Ascending aorta (tissue), 2 donors: ENCODE results near the gene NFATC3. TPM values are rescaled to one million over a fixed set of nuclear protein-coding genes. Genes with fewer than 3 reads are reported as not detected.

Experiments
- DNase-seq, 2 donors: peaks; one replicate each; pipeline ENCODE4 v3.0.0-alpha.2; 2019; ENCODE audit warnings: low spot score in 2 of 2
- H3K27ac ChIP-seq, 2 donors: fragments of 200-600 bp; sonication (generic); one replicate each; pipeline ENCODE4 v1.5.1; 2016 to 2017; ENCODE audit warnings: mild to moderate bottlenecking in 1 of 2
- H3K27me3 ChIP-seq: fragments of 200-600 bp; sonication (generic); one replicate; pipeline ENCODE4 v1.5.1; 2017
- H3K36me3 ChIP-seq, 2 donors: fragments of 200-600 bp; sonication (generic); one replicate each; pipeline ENCODE4 v1.5.1; 2016
- H3K4me1 ChIP-seq, 2 donors: fragments of 200-600 bp; sonication (generic); one replicate each; pipeline ENCODE4 v1.5.1; 2016 to 2017; ENCODE audit warnings: mild to moderate bottlenecking in 1 of 2
- H3K4me3 ChIP-seq, 2 donors: fragments of 200-600 bp; sonication (generic); one replicate each; pipeline ENCODE4 v1.5.1; 2016 to 2017; ENCODE audit warnings: mild to moderate bottlenecking in 1 of 2
- H3K9me3 ChIP-seq, 2 donors: fragments of 200-600 bp; sonication (generic); one replicate each; pipeline ENCODE4 v1.5.1; 2016
- intact Hi-C: fragments of 100-400 bp; cut with DNase I; formaldehyde crosslinking; loops from one replicate; pipeline ENCODE4 v1.15.1; 2023
- total RNA-seq: library from RNA; depleted of rRNA; stranded (reverse); fragments of >200 nt; gene quantifications from one replicate; pipeline ENCODE4 v1.1.0, GENCODE V29; 2016
- TF ChIP-seq, protein P1 (sequence below), 3 experiments: fragments of 200-600 bp in 2 of 3; fragments of 450-650 bp in 1 of 3; sonication (generic) in 2 of 3; IDR thresholded peaks; one replicate each; pipeline ENCODE4 v1.5.1; 2016 to 2019; ENCODE audit warnings: antibody characterized with exemption in 3 of 3, mild to moderate bottlenecking in 1 of 3, moderate library complexity in 1 of 3

The NFATC3 gene
- total RNA-seq, 1 donor from 2014 or later, result 36.4 TPM

DNA sequence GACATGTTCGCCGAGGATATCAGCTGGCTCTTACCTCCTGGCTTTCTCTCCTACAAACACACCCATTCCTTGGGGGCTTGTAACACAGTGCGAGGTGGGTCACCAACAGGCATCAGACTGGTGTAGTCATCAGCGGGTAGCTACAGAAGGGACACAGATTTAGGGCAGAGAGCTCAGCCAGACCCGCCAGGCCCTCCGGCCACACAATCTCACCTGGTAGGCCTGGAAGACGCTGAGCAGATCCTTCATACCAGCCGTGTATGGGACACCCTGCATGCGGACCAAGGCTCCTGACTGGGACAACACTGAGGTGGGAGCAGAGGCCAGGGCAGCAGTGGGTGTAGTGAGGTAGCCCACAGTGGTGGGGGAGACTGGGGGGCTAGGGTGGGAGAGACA is 145.0 kb downstream of the NFATC3 start:
- Histone ChIP-seq H3K4me1 (peaks cover 0 to 2% of the 10 kb centered on the region in 2 donors), H3K9me3 (no peaks in the 10 kb centered on the region), H3K36me3 (peaks cover 0 to 13% of the 10 kb centered on the region in 2 donors), H3K27me3 (no peaks in the 10 kb centered on the region), H3K4me3 (no peak overlapping the region), H3K27ac (no peak overlapping the region)
- TF ChIP-seq, protein P1, sequence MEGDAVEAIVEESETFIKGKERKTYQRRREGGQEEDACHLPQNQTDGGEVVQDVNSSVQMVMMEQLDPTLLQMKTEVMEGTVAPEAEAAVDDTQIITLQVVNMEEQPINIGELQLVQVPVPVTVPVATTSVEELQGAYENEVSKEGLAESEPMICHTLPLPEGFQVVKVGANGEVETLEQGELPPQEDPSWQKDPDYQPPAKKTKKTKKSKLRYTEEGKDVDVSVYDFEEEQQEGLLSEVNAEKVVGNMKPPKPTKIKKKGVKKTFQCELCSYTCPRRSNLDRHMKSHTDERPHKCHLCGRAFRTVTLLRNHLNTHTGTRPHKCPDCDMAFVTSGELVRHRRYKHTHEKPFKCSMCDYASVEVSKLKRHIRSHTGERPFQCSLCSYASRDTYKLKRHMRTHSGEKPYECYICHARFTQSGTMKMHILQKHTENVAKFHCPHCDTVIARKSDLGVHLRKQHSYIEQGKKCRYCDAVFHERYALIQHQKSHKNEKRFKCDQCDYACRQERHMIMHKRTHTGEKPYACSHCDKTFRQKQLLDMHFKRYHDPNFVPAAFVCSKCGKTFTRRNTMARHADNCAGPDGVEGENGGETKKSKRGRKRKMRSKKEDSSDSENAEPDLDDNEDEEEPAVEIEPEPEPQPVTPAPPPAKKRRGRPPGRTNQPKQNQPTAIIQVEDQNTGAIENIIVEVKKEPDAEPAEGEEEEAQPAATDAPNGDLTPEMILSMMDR (IDR thresholded peaks at IDR 0.05), result no peak
- intact Hi-C loops, result loop anchor here (10.0 kb wide), 1 partner anchor 265 kb away; the partner anchor contains the start of gene SLC12A4
- DNase-seq, result peak in 1 of 2 donors; percentile 62

DNA sequence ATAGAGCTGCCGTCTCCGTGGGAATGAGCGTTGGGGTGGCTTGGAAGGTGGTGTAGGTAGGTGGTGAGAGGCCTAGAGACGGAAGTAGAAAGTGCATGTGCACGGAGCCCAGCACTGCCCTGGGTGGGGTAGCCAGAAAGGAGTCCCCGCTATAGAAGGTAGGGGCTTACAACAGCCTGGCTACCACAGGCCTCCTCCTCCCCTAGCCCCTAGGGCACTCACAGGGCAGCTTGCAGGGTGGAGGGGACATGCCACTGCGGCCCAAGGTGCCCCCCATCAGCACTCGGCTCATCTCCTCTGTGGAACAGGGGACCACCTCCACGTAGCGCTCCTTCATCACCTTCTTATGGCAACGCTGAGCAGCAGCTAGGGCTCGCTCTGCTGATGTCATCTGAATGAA is 145.8 kb downstream of the NFATC3 start:
- Histone ChIP-seq H3K9me3 (no peaks in the 10 kb centered on the region), H3K4me3 (no peak overlapping the region), H3K27me3 (no peaks in the 10 kb centered on the region), H3K27ac (no peak overlapping the region), H3K36me3 (peaks cover 0 to 13% of the 10 kb centered on the region in 2 donors), H3K4me1 (peaks cover 2 to 6% of the 10 kb centered on the region in 2 donors)
- peak in 1 of 2 donors; percentile 59 for DNase-seq
- TF ChIP-seq, protein P1 (IDR thresholded peaks at IDR 0.05), result no peak
- intact Hi-C loops, result loop anchor here (10.0 kb wide), 1 partner anchor 266 kb away; the partner anchor contains the start of gene SLC12A4

DNA sequence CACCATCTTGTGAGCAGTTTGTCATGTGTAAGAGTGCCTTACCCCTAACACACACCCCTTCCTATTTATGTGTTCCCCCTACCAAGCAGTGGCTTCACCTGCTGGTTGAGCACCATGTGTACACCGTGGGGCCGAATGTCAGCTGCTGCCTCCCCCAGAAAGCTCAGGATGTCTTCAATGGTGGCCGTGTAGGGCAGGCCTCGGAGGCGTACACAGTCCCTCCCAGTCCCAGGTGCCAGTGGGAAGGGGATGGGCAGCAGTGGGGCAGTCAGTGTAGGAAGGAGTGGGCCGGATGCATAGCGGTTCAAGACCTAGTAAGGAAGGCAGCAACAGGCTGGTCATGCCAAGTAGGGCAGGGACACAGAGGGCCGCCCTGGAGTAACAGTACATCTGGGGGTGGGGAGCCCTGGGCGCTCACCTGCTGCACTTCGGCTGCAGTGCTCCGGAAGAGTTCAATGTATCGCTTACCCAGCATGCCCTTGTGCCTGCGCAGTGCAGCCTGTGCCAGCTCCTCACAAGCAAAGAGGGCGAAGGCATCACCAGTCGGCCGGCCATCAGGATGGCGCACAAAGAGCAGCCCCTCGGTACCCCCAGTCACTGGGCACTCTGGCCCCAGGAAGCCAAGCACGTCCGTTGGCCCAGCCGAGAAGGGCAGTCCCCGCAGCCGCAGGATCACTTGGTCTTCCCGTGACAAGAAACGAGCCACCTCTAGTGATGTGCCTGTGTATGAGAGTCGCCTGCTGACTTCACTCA is 146.4 kb downstream of the NFATC3 start:
- Histone ChIP-seq H3K9me3 (no peaks in the 10 kb centered on the region), H3K27ac (no peak overlapping the region), H3K4me3 (no peak overlapping the region), H3K4me1 (peaks cover 7 to 9% of the 10 kb centered on the region in 2 donors), H3K36me3 (peaks cover 0 to 8% of the 10 kb centered on the region in 2 donors), H3K27me3 (no peaks in the 10 kb centered on the region)
- intact Hi-C loops, result loop anchor here (10.0 kb wide), 1 partner anchor 267 kb away; the partner anchor contains the start of gene SLC12A4
- TF ChIP-seq, protein P1 (IDR thresholded peaks at IDR 0.05), result no peak
- peak in 1 of 2 donors; percentile 63 for DNase-seq

DNA sequence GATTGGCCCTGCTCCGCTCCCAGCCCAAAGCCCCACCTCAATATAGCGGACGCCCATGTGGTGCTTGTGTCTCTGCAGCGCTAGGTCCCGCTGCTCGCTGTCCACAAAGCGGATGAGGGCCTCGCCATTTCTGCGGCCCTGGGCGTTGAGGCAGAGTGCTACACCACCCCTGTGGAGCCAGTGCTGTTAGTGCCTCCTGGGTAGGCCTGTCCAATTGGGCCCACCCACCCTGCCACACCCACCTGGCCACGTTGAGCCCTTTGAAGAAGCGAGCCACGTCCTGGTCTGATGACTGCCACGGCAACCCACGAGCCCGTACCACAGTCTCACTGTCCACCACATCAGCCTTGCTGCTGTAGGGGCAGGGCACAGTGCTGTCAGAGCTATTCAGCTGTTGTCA is 147.2 kb downstream of the NFATC3 start:
- peaks cover 11 to 13% of the 10 kb centered on the region in 2 donors for H3K4me1 ChIP-seq
- no peak overlapping the region for H3K4me3 ChIP-seq
- TF ChIP-seq, protein P1 (IDR thresholded peaks at IDR 0.05), result no peak
- H3K27ac ChIP-seq, result no peak overlapping the region
- H3K9me3 ChIP-seq, result no peaks in the 10 kb centered on the region
- DNase-seq, result peak in 1 of 2 donors; percentile 61
- intact Hi-C loops, result loop anchor here (10.0 kb wide), 1 partner anchor 268 kb away; the partner anchor contains the start of gene SLC12A4
- H3K27me3 ChIP-seq, result no peaks in the 10 kb centered on the region
- peaks cover 0 to 3% of the 10 kb centered on the region in 2 donors for H3K36me3 ChIP-seq

DNA sequence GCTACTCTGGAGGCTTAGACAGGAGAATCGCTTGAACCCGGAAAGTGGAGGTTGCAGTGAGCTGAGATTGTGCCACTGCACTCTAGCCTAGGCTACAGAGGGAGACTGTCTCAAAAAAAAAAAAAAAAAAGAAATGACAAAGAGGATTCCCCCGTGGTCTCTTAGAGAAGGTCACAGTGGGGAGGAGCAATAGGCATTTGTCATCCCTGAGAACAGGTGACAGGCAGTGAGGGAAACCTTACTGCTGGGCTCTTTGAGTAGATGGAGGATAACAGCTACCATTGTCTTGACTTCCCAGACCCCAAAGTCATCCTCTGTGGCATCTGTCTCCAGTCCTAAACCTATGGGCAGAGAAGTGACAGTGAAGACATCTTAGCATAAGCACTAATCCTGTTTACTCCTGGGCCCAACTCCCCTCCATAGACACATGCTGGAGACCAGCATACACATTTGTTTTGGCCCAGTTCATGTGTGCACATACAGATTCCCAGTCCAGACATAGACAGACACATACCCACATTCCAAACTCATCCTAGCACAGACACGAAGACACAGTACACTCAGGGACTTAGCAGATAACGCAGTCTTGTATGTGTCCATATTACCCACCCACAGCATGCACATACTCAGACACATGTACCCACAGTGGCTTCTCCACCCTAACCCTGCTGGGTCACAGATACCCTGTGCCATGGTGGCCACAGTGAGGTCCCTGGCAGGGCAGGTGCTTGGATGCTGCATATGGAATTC is 148.1 kb downstream of the NFATC3 start:
- intact Hi-C loops, result loop anchor here (10.0 kb wide), 1 partner anchor 268 kb away; the partner anchor contains the start of gene SLC12A4
- no peak overlapping the region for H3K27ac ChIP-seq
- peaks cover 11 to 17% of the 10 kb centered on the region in 2 donors for H3K4me1 ChIP-seq
- TF ChIP-seq, protein P1 (IDR thresholded peaks at IDR 0.05), result no peak
- no peaks in the 10 kb centered on the region for H3K36me3 ChIP-seq
- H3K9me3 ChIP-seq, result no peaks in the 10 kb centered on the region
- no peaks in the 10 kb centered on the region for H3K27me3 ChIP-seq
- no peak overlapping the region for H3K4me3 ChIP-seq
- no peak for DNase-seq
